CD14-positive monocyte (primary cell): ENCODE data around the gene LRRFIP2. TPM values are rescaled to one million over a fixed set of nuclear protein-coding genes. Genes with fewer than 3 reads are reported as not detected.
A peak's percentile ranks its signal among the peaks of the same experiment; 100 is the strongest.

Source experiments
- DNase-seq, 3 donors: peaks; one replicate each; pipeline ENCODE4 v3.0.0-alpha.2; 2011 to 2022
- H2AFZ ChIP-seq: 2 replicates; pipeline ENCODE4 v1.6.0; 2012; ENCODE audit warnings: mild to moderate bottlenecking, low read depth, low read length, inconsistent platforms; ENCODE audit not compliant: insufficient read depth, poor library complexity, severe bottlenecking
- H3K27ac ChIP-seq, 2 donors: 1 replicate in 1 of 2; 2 replicates in 1 of 2; pipeline ENCODE4 v1.5.1; 2012 to 2013; ENCODE audit warnings: low read length in 2 of 2, control low read depth in 1 of 2, inconsistent platforms in 1 of 2, low read depth in 1 of 2, mild to moderate bottlenecking in 1 of 2
- H3K27me3 ChIP-seq, 2 donors: one replicate each; pipeline versions ENCODE4 v1.6.0 to v1.6.1; 2011 to 2013; ENCODE audit warnings: low read length in 2 of 2; ENCODE audit not compliant: control insufficient read depth in 2 of 2, insufficient read depth in 2 of 2
- H3K36me3 ChIP-seq, 2 donors: replicated peaks in 1 of 2; 1 replicate in 1 of 2; 2 replicates in 1 of 2; pipeline versions ENCODE4 v1.5.1 to v1.6.1; 2012 to 2013; ENCODE audit warnings: low read length in 2 of 2, control low read depth in 1 of 2, inconsistent platforms in 1 of 2, mild to moderate bottlenecking in 1 of 2; ENCODE audit not compliant: insufficient read depth in 2 of 2, control insufficient read depth in 1 of 2
- H3K4me1 ChIP-seq, 2 donors: 1 replicate in 1 of 2; 2 replicates in 1 of 2; pipeline versions ENCODE4 v1.5.1 to v1.6.1; 2012 to 2013; ENCODE audit warnings: low read length in 2 of 2, control low read depth in 1 of 2, inconsistent platforms in 1 of 2, mild to moderate bottlenecking in 1 of 2, moderate library complexity in 1 of 2; ENCODE audit not compliant: insufficient read depth in 2 of 2, control insufficient read depth in 1 of 2
- H3K4me2 ChIP-seq: replicated peaks from 2 replicates; pipeline ENCODE3; 2012; ENCODE audit warnings: low read length, moderate library complexity, mild to moderate bottlenecking; ENCODE audit not compliant: poor library complexity, severe bottlenecking; ENCODE audit errors: extremely low read depth
- H3K4me3 ChIP-seq, 3 experiments: fragments of 200-600 bp in 1 of 3; sonication (generic) in 1 of 3; replicated peaks in 1 of 3; 1 replicate in 2 of 3; 2 replicates in 1 of 3; pipeline ENCODE4 v1.5.1; 2011 to 2013; ENCODE audit warnings: low read length in 3 of 3, mild to moderate bottlenecking in 3 of 3, control low read depth in 2 of 3, low read depth in 2 of 3, inconsistent platforms in 1 of 3, moderate library complexity in 1 of 3
- H3K79me2 ChIP-seq: 2 replicates; pipeline ENCODE4 v1.6.0; 2012; ENCODE audit warnings: mild to moderate bottlenecking, control low read depth, inconsistent platforms, low read length, moderate library complexity; ENCODE audit not compliant: insufficient read depth
- H3K9ac ChIP-seq: 2 replicates; pipeline ENCODE4 v1.6.0; 2017; ENCODE audit warnings: low read length, mild to moderate bottlenecking; ENCODE audit not compliant: insufficient read depth, poor library complexity, severe bottlenecking
- H3K9me3 ChIP-seq, 2 donors: replicated peaks in 1 of 2; 1 replicate in 1 of 2; 2 replicates in 1 of 2; pipeline versions ENCODE4 v1.5.1 to v1.6.1; 2012 to 2013; ENCODE audit warnings: low read length in 2 of 2, control low read depth in 1 of 2; ENCODE audit not compliant: control insufficient read depth in 1 of 2, insufficient read depth in 1 of 2
- H4K20me1 ChIP-seq: 2 replicates; pipeline ENCODE4 v1.6.0; 2012; ENCODE audit warnings: mild to moderate bottlenecking, low read length, control low read depth, moderate library complexity; ENCODE audit not compliant: insufficient read depth
- H3K27ac Mint-ChIP-seq, 7 donors: one replicate each; pipeline ENCODE4 v1.8.0; 2020; ENCODE audit warnings: mild to moderate bottlenecking in 7 of 7, mixed read lengths in 7 of 7, moderate library complexity in 6 of 7, inconsistent platforms in 2 of 7
- H3K27me3 Mint-ChIP-seq, 3 donors: one replicate each; pipeline ENCODE4 v1.8.0; 2021 to 2022; ENCODE audit warnings: low read depth in 3 of 3, mild to moderate bottlenecking in 3 of 3, mixed read lengths in 3 of 3, moderate library complexity in 3 of 3, inconsistent platforms in 1 of 3
- H3K36me3 Mint-ChIP-seq, 2 donors: one replicate each; pipeline ENCODE4 v1.8.0; 2020; ENCODE audit warnings: mixed read lengths in 2 of 2, inconsistent platforms in 1 of 2, mild to moderate bottlenecking in 1 of 2
- H3K4me1 Mint-ChIP-seq: one replicate; pipeline ENCODE4 v1.8.0; 2020; ENCODE audit warnings: mild to moderate bottlenecking, mixed read lengths
- H3K4me3 Mint-ChIP-seq, 2 donors: one replicate each; pipeline ENCODE4 v1.8.0; 2020; ENCODE audit warnings: mild to moderate bottlenecking in 2 of 2, mixed read lengths in 2 of 2, moderate library complexity in 1 of 2
- H3K9me3 Mint-ChIP-seq, 7 donors: one replicate each; pipeline ENCODE4 v1.8.0; 2020 to 2022; ENCODE audit warnings: mixed read lengths in 7 of 7, mild to moderate bottlenecking in 6 of 7, moderate library complexity in 6 of 7, inconsistent platforms in 2 of 7
- CTCF ChIP-seq: fragments of 200-600 bp; IDR thresholded peaks from one replicate; pipeline ENCODE4 v1.8.0; 2022; ENCODE audit warnings: antibody characterized with exemption, mild to moderate bottlenecking
- WGBS: methylation state at CpG from one replicate; pipeline ENCODE4 v1.1.5; 2013; ENCODE audit warnings: missing lambda C conversion rate; ENCODE audit not compliant: insufficient coverage; 5-methylcytosine and 5-hydroxymethylcytosine counted together
- intact Hi-C, 2 donors: fragments of 100-400 bp; cut with micrococcal nuclease; formaldehyde crosslinking; loops; one replicate each; pipeline versions ENCODE4 v1.15.0 to v1.15.1; 2023
- polyA plus RNA-seq, 3 donors: library from polyadenylated mRNA; depleted of rRNA in 1 of 3; unstranded in 2 of 3; stranded (reverse) in 1 of 3; fragments of 300-500 nt in 2 of 3; fragments of >200 nt in 1 of 3; fragmentation: Illumina TruSeq in 2 of 3; gene quantifications; 1 replicate in 2 of 3; 2 replicates in 1 of 3; pipeline ENCODE4 v1.2.3, GENCODE V29; 2012 to 2021

LRRFIP2 gene
- polyA plus RNA-seq, 3 donors: 30.9 to 39.4 (median 31.7) TPM

- H2AFZ ChIP-seq: no peak overlapping the region
- peaks cover 26 to 44% of the 10 kb centered on the region in 2 donors for H3K36me3 Mint-ChIP-seq
- no peaks in the 10 kb centered on the region for H3K4me1 ChIP-seq
- peaks cover 16 to 36% of the 10 kb centered on the region in 2 donors for H3K36me3 ChIP-seq
- no peak overlapping the region for H3K4me3 ChIP-seq
- H3K4me3 Mint-ChIP-seq: no peak overlapping the region
- H3K4me2 ChIP-seq: no peak overlapping the region
- H3K9ac ChIP-seq: no peak overlapping the region
- no peaks in the 10 kb centered on the region for H4K20me1 ChIP-seq
- H3K27me3 ChIP-seq: no peaks in the 10 kb centered on the region
- TF ChIP-seq CTCF: no peak
- H3K4me1 Mint-ChIP-seq: no peaks in the 10 kb centered on the region
- H3K79me2 ChIP-seq: no peaks in the 10 kb centered on the region
- H3K9me3 ChIP-seq: no peaks in the 10 kb centered on the region
- H3K27ac Mint-ChIP-seq: no peak overlapping the region
- peaks cover 0 to 2% (median 0%) of the 10 kb centered on the region in 3 donors for H3K27me3 Mint-ChIP-seq
- H3K9me3 Mint-ChIP-seq: peaks cover 0 to 2% (median 0%) of the 10 kb centered on the region in 7 donors
- H3K27ac ChIP-seq: no peak overlapping the region
- intact Hi-C loops: no loop called here
- DNase-seq: no peak
Observed at GRCh38 chr3:37097776-37098175, 76.6 kb downstream of the LRRFIP2 start.

GRCh38 chr3:37096975-37097374 is 77.4 kb downstream of the LRRFIP2 start:
- no peak overlapping the region for H3K27ac ChIP-seq
- intact Hi-C loops: no loop called here
- WGBS: no CpG with 5 or more reads among the region's 1 CpG
- H3K36me3 ChIP-seq: peaks cover 21 to 44% of the 10 kb centered on the region in 2 donors
- Mint-ChIP-seq H3K4me1 (no peaks in the 10 kb centered on the region), H3K36me3 (peaks cover 30 to 47% of the 10 kb centered on the region in 2 donors), H3K9me3 (peaks cover 0 to 2% (median 0%) of the 10 kb centered on the region in 7 donors), H3K4me3 (no peak overlapping the region), H3K27ac (peak overlapping the region in 1 of 7 donors; percentile 65), H3K27me3 (peaks cover 0 to 2% (median 0%) of the 10 kb centered on the region in 3 donors)
- no peak overlapping the region for H3K4me2 ChIP-seq
- H3K9me3 ChIP-seq: no peaks in the 10 kb centered on the region
- no peak for DNase-seq
- TF ChIP-seq CTCF: no peak
- H3K4me3 ChIP-seq: no peak overlapping the region
- no peak overlapping the region for H2AFZ ChIP-seq
- no peak overlapping the region for H3K9ac ChIP-seq
- no peaks in the 10 kb centered on the region for H3K27me3 ChIP-seq
- H3K4me1 ChIP-seq: no peaks in the 10 kb centered on the region
- no peaks in the 10 kb centered on the region for H4K20me1 ChIP-seq
- no peaks in the 10 kb centered on the region for H3K79me2 ChIP-seq
